CD4-positive, alpha-beta T cell treated with Interferon gamma for 1 hour (primary cell): ENCODE results near the gene WRAP73.
"Not testable (repeated sequence)": the region's sequence is repeated elsewhere in the genome, so short reads cannot be mapped to it uniquely, and the experiment has no call there.

Experiments
- DNase-seq: peaks from one replicate; pipeline ENCODE4 v3.0.0-alpha.2; 2020

WRAP73 gene

GRCh38 chr1:3593745-3594144, 56.2 kb downstream of the WRAP73 start:
- DNase-seq = no peak

- DNase-seq = no peak
Observed at GRCh38 chr1:3593334-3593733, 56.6 kb downstream of the WRAP73 start.

- no peak for DNase-seq
Observed at GRCh38 chr1:3590951-3591865, 58.7 kb downstream of the WRAP73 start.

- DNase-seq = no peak
Observed at GRCh38 chr1:3590139-3590763, 59.7 kb downstream of the WRAP73 start.

GRCh38 chr1:3588395-3588794, 61.5 kb downstream of the WRAP73 start:
- DNase-seq = no peak

DNA sequence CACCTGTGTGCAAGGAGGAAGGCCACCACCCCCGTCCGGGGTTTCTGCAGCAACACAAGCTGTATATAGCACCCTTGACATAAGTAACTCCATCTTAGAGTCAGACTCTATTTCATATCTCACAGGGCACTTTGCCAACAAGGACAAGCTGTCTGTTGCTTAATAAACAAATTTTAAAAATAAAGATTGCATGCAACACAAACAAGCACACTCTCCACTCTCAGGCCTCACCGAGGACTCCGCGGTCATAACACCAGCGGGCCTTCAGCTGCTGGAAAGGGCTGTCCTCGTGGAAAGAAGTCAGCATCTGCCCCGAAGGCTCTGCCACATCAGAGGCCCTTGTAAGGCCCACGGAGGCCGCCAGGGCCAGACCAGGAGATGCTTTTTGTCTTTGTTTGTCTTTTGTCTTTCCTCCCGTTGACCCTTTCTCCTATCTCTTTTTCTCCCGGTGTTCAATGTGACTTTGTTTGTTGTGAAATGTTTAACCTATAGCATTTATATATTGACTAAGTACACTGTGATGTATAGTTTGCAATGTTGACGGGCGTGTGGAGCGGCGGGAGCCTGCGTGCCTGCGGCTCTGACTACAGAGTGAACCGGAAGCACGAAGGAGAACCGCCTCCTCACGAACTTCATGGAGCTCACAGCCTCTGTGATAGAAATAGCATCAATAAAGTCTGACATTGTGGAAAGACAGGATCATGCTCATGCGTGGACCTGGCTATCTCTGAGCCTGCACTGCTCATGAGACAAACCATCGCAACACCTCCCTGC, 62.7 kb downstream of the WRAP73 start:
- no peak for DNase-seq

DNA sequence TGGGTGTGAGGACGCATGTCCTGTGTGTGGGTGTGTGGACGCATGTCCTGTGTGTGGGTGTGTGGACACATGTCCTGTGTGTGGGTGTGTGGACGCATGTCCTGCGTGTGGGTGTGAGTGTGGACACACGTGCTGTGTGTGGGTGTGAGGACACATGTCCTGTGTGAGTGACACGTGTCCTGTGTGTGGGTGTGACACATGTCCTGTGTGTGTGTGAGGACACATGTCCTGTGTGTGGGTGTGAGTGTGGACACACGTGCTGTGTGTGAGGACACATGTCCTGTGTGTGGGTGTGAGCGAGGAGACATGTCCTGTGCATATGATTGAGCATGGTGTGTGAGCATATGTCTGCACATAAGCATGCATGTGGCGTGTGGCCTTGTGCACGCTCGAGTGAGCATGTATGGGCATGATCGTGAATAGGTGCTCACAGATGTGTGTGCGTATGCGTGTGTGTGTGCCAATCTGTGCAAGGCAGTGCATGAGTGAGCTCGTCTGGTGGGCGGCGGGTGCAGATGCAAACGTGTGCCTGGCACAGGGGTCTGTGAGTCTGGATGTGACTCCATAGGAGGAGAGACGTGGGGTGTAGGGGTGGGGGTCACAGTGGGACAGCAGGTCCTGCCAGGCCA, 63.8 kb downstream of the WRAP73 start:
- no peak for DNase-seq

GRCh38 chr1:3585353-3585868, 64.5 kb downstream of the WRAP73 start:
- not testable (repeated sequence) for DNase-seq

- no peak for DNase-seq
Observed at GRCh38 chr1:3584915-3585314, 65.0 kb downstream of the WRAP73 start.

DNA sequence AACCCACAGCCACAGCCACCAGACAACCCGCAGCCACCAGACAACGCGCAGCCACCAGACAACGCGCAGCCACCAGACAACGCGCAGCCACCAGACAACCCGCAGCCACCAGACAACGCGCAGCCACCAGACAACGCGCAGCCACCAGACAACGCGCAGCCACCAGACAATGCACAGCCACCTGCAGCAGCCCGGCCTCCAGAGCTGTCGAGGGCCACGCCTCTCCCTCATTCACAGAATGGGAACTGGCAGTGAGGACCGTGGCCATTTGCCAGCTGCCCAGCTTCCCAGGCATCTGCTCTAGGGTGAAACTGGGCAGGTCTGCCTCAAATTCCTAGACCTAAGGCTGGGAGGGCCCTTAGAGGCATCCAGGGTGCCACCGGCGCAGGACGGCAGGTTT, 66.2 kb downstream of the WRAP73 start:
- DNase-seq = not testable (repeated sequence)

- no peak for DNase-seq
Observed at GRCh38 chr1:3581296-3582036, 68.4 kb downstream of the WRAP73 start.
